Endothelial cell of umbilical vein (primary cell): ENCODE measurements around the gene S100A11.

ENCODE experiments used
- CTCF ChIP-seq, 2 donors: IDR thresholded peaks; 1 replicate in 1 of 2; 2 replicates in 1 of 2; pipeline ENCODE4 v1.5.1; 2011; ENCODE audit warnings: low read length in 2 of 2, mild to moderate bottlenecking in 2 of 2, moderate library complexity in 2 of 2, control low read depth in 1 of 2, inconsistent platforms in 1 of 2, low read depth in 1 of 2; ENCODE audit not compliant: insufficient read depth in 1 of 2; ENCODE audit errors: extremely low read depth in 1 of 2
- EZH2 ChIP-seq: IDR thresholded peaks from 2 replicates; pipeline ENCODE4 v1.6.1; 2012; ENCODE audit warnings: borderline replicate concordance, low read depth, mild to moderate bottlenecking, moderate library complexity, low read length, inconsistent platforms; ENCODE audit not compliant: severe bottlenecking
- FOS ChIP-seq: IDR thresholded peaks from 2 replicates; pipeline ENCODE4 v1.6.1; 2011; ENCODE audit warnings: mild to moderate bottlenecking, low read length, moderate library complexity, borderline replicate concordance; ENCODE audit not compliant: insufficient read depth
- GATA2 ChIP-seq: IDR thresholded peaks from 2 replicates; pipeline ENCODE4 v1.7.0; 2011; ENCODE audit warnings: low read depth, mild to moderate bottlenecking, moderate library complexity, mixed read lengths, low read length; ENCODE audit not compliant: insufficient read length, insufficient read depth
- JUN ChIP-seq: IDR thresholded peaks from 2 replicates; pipeline ENCODE4 v1.6.1; 2011; ENCODE audit warnings: borderline replicate concordance, low read depth; ENCODE audit not compliant: insufficient read length, insufficient read depth
- MAX ChIP-seq: IDR thresholded peaks from 2 replicates; pipeline ENCODE4 v1.6.1; 2011; ENCODE audit not compliant: insufficient read depth, insufficient read length
- MYC ChIP-seq: IDR thresholded peaks from one replicate; pipeline ENCODE4 v1.6.1; 2011; ENCODE audit warnings: mild to moderate bottlenecking, low read depth, low read length
- POLR2A ChIP-seq: IDR thresholded peaks from 2 replicates; pipeline ENCODE4 v1.6.1; 2012; ENCODE audit warnings: low read depth, mild to moderate bottlenecking, control low read depth, low read length
- POLR2AphosphoS5 ChIP-seq: IDR thresholded peaks from 2 replicates; pipeline ENCODE4 v1.6.1; 2012; ENCODE audit warnings: low read depth, mild to moderate bottlenecking, control low read depth, low read length, moderate library complexity; ENCODE audit not compliant: insufficient read depth

GRCh38 chr1:152067929-152068328 lies 31.1 kb upstream of the S100A11 start:
- TF ChIP-seq CTCF (IDR thresholded peaks at IDR 0.05; ENCODE audit: extremely low read depth in 1 of 2, insufficient read depth in 1 of 2, low read depth in 1 of 2, low read length in 2 of 2): no peak
- no peak for TF ChIP-seq POLR2A
- no peak for TF ChIP-seq POLR2AphosphoS5
- no peak for TF ChIP-seq JUN
- no peak for TF ChIP-seq EZH2
- TF ChIP-seq MAX: no peak
- TF ChIP-seq MYC: no peak
- TF ChIP-seq GATA2: no peak
- no peak for TF ChIP-seq FOS
